Liver (tissue), 9 donors: ENCODE data around the gene KMT2D. TPM values are rescaled to one million over a fixed set of nuclear protein-coding genes. Genes with fewer than 3 reads are reported as not detected.

Source experiments
- DNase-seq: peaks from one replicate; pipeline ENCODE4 v3.0.0-alpha.2; 2017; ENCODE audit warnings: low spot score
- H3K27ac ChIP-seq, 2 donors: one replicate each; pipeline ENCODE4 v1.7.0; 2013; ENCODE audit warnings: inconsistent platforms in 2 of 2, low read length in 2 of 2, control low read depth in 1 of 2, low read depth in 1 of 2, mild to moderate bottlenecking in 1 of 2
- H3K27me3 ChIP-seq, 4 donors: one replicate each; pipeline versions ENCODE4 v1.6.1 to v1.7.0; 2013; ENCODE audit warnings: low read length in 3 of 4, inconsistent platforms in 1 of 4, mild to moderate bottlenecking in 1 of 4, moderate library complexity in 1 of 4; ENCODE audit not compliant: control insufficient read depth in 4 of 4, insufficient read depth in 4 of 4
- H3K36me3 ChIP-seq, 4 donors: one replicate each; pipeline versions ENCODE4 v1.6.1 to v1.7.0; 2013; ENCODE audit warnings: low read length in 3 of 4, mild to moderate bottlenecking in 3 of 4, low read depth in 1 of 4, moderate library complexity in 1 of 4; ENCODE audit not compliant: control insufficient read depth in 4 of 4, insufficient read depth in 3 of 4
- H3K4me1 ChIP-seq, 4 donors: one replicate each; pipeline versions ENCODE4 v1.6.1 to v1.7.0; 2013; ENCODE audit warnings: low read length in 3 of 4, mild to moderate bottlenecking in 3 of 4, moderate library complexity in 1 of 4; ENCODE audit not compliant: control insufficient read depth in 4 of 4, insufficient read depth in 4 of 4
- H3K4me3 ChIP-seq, 3 donors: one replicate each; pipeline versions ENCODE4 v1.6.1 to v1.7.0; 2013; ENCODE audit warnings: low read length in 3 of 3, control low read depth in 1 of 3, low read depth in 1 of 3, mild to moderate bottlenecking in 1 of 3
- H3K9ac ChIP-seq, 2 donors: one replicate each; pipeline ENCODE4 v1.7.0; 2013; ENCODE audit warnings: low read length in 2 of 2, mild to moderate bottlenecking in 2 of 2, moderate library complexity in 2 of 2, control low read depth in 1 of 2, low read depth in 1 of 2
- H3K9me3 ChIP-seq, 4 donors: one replicate each; pipeline versions ENCODE4 v1.6.1 to v1.7.0; 2013; ENCODE audit warnings: low read length in 3 of 4; ENCODE audit not compliant: control insufficient read depth in 4 of 4
- ATF3 ChIP-seq: IDR thresholded peaks from 2 replicates; pipeline ENCODE4 v1.6.1; 2016; ENCODE audit warnings: antibody characterized with exemption
- EGR1 ChIP-seq, 2 donors: IDR thresholded peaks; 2 replicates each; pipeline ENCODE4 v1.6.1; 2016 to 2018; ENCODE audit warnings: antibody characterized with exemption in 2 of 2, low read depth in 2 of 2
- FOXA1 ChIP-seq: IDR thresholded peaks from 2 replicates; pipeline ENCODE4 v1.6.1; 2016; ENCODE audit warnings: antibody characterized with exemption
- FOXA2 ChIP-seq: IDR thresholded peaks from 2 replicates; pipeline ENCODE4 v1.6.1; 2016; ENCODE audit warnings: antibody characterized with exemption
- GABPA ChIP-seq, 2 donors: IDR thresholded peaks in 1 of 2; conservative IDR thresholded peaks in 1 of 2; 2 replicates each; pipeline ENCODE4 v1.6.1; 2016; ENCODE audit warnings: antibody characterized with exemption in 2 of 2, mild to moderate bottlenecking in 1 of 2, moderate library complexity in 1 of 2
- HNF4A ChIP-seq, 2 donors: conservative IDR thresholded peaks; 2 replicates each; pipeline ENCODE4 v1.6.1; 2016; ENCODE audit warnings: antibody characterized with exemption in 2 of 2, mild to moderate bottlenecking in 2 of 2
- HNF4G ChIP-seq: IDR thresholded peaks from 2 replicates; pipeline ENCODE4 v1.6.1; 2016; ENCODE audit warnings: antibody characterized with exemption
- JUND ChIP-seq, 2 donors: IDR thresholded peaks; 2 replicates each; pipeline ENCODE4 v1.6.1; 2016; ENCODE audit warnings: antibody characterized with exemption in 2 of 2
- NR2F2 ChIP-seq: IDR thresholded peaks from 2 replicates; pipeline ENCODE4 v1.6.1; 2016; ENCODE audit warnings: antibody characterized with exemption
- RAD21 ChIP-seq, 2 donors: IDR thresholded peaks; 2 replicates each; pipeline ENCODE4 v1.6.1; 2016; ENCODE audit warnings: antibody characterized with exemption in 2 of 2, mild to moderate bottlenecking in 2 of 2
- RXRA ChIP-seq, 2 donors: IDR thresholded peaks; 2 replicates each; pipeline ENCODE4 v1.6.1; 2017 to 2018; ENCODE audit warnings: antibody characterized with exemption in 2 of 2, mild to moderate bottlenecking in 1 of 2
- SP1 ChIP-seq: IDR thresholded peaks from 2 replicates; pipeline ENCODE4 v1.6.1; 2018; ENCODE audit warnings: antibody characterized with exemption, mild to moderate bottlenecking
- YY1 ChIP-seq: IDR thresholded peaks from 2 replicates; pipeline ENCODE4 v1.6.1; 2016; ENCODE audit warnings: antibody characterized with exemption, mild to moderate bottlenecking
- ZBTB33 ChIP-seq: IDR thresholded peaks from 2 replicates; pipeline ENCODE4 v1.6.1; 2016; ENCODE audit warnings: antibody characterized with exemption
- WGBS: extraction: QIAGEN DNeasy Blood & Tissue Kit; methylation state at CpG from one replicate; pipeline ENCODE4 v1.1.7; 2013; 5-methylcytosine and 5-hydroxymethylcytosine counted together
- polyA plus RNA-seq, 2 donors: library from polyadenylated mRNA; stranded (reverse) in 1 of 2; unstranded in 1 of 2; fragments of 200-250 nt in 1 of 2; fragments of >200 nt in 1 of 2; fragmentation: Nextera tagmentation in 1 of 2; extraction: Ambion mirVana in 1 of 2; gene quantifications; one replicate each; pipeline versions ENCODE4 v1.2.1 to v1.2.3, GENCODE V29; 2013 to 2015
- total RNA-seq, 2 donors: library from RNA; depleted of rRNA; stranded (reverse); fragments of >200 nt; gene quantifications; one replicate each; pipeline ENCODE4 v1.2.3, GENCODE V29; 2014
- TF ChIP-seq, protein P1 (sequence below): IDR thresholded peaks from 2 replicates; pipeline ENCODE4 v1.6.1; 2016; ENCODE audit warnings: antibody characterized with exemption, mild to moderate bottlenecking
- TF ChIP-seq, protein P2 (sequence below): fragments of 150-350 bp; IDR thresholded peaks from 2 replicates; pipeline ENCODE4 v1.5.1; 2017; ENCODE audit warnings: improper control_type of control experiment, low read depth, low read length; ENCODE audit not compliant: missing input control
- TF ChIP-seq, protein P3 (sequence below): IDR thresholded peaks from 2 replicates; pipeline ENCODE4 v1.6.1; 2016; ENCODE audit warnings: antibody characterized with exemption
- donor health status: healthy.
- donor health status: healthy.
- donor health status: healthy.
- donor health status: healthy.
- donor health status: healthy.

The KMT2D gene
- total and polyA plus RNA-seq, 4 donors, result 4.5 to 53.8 (median 25.0) TPM

GRCh38 chr12:49026101-49026500 lies 34.5 kb downstream of the KMT2D start:
- no peak overlapping the region for H3K4me3 ChIP-seq
- no peak overlapping the region for H3K9ac ChIP-seq
- no peaks in the 10 kb centered on the region for H3K4me1 ChIP-seq
- WGBS, result 98% methylated on average over 21 of the region's 21 CpGs
- no peaks in the 10 kb centered on the region for H3K27me3 ChIP-seq
- no peak for TF ChIP-seq EGR1 (IDR thresholded peaks at IDR 0.05; ENCODE audit: low read depth in 2 of 2)
- no peak for TF ChIP-seq FOXA2
- no peak for TF ChIP-seq GABPA (IDR thresholded peaks at IDR 0.05 in 1 of 2, conservative IDR thresholded peaks at IDR 0.05 in 1 of 2)
- no peak for TF ChIP-seq ATF3
- TF ChIP-seq HNF4G, result no peak
- TF ChIP-seq ZBTB33, result no peak
- TF ChIP-seq YY1, result no peak
- TF ChIP-seq, protein P1, sequence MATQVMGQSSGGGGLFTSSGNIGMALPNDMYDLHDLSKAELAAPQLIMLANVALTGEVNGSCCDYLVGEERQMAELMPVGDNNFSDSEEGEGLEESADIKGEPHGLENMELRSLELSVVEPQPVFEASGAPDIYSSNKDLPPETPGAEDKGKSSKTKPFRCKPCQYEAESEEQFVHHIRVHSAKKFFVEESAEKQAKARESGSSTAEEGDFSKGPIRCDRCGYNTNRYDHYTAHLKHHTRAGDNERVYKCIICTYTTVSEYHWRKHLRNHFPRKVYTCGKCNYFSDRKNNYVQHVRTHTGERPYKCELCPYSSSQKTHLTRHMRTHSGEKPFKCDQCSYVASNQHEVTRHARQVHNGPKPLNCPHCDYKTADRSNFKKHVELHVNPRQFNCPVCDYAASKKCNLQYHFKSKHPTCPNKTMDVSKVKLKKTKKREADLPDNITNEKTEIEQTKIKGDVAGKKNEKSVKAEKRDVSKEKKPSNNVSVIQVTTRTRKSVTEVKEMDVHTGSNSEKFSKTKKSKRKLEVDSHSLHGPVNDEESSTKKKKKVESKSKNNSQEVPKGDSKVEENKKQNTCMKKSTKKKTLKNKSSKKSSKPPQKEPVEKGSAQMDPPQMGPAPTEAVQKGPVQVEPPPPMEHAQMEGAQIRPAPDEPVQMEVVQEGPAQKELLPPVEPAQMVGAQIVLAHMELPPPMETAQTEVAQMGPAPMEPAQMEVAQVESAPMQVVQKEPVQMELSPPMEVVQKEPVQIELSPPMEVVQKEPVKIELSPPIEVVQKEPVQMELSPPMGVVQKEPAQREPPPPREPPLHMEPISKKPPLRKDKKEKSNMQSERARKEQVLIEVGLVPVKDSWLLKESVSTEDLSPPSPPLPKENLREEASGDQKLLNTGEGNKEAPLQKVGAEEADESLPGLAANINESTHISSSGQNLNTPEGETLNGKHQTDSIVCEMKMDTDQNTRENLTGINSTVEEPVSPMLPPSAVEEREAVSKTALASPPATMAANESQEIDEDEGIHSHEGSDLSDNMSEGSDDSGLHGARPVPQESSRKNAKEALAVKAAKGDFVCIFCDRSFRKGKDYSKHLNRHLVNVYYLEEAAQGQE, result no peak
- TF ChIP-seq RAD21 (IDR thresholded peaks at IDR 0.05), result no peak
- TF ChIP-seq HNF4A (conservative IDR thresholded peaks at IDR 0.05), result no peak
- TF ChIP-seq, protein P2, sequence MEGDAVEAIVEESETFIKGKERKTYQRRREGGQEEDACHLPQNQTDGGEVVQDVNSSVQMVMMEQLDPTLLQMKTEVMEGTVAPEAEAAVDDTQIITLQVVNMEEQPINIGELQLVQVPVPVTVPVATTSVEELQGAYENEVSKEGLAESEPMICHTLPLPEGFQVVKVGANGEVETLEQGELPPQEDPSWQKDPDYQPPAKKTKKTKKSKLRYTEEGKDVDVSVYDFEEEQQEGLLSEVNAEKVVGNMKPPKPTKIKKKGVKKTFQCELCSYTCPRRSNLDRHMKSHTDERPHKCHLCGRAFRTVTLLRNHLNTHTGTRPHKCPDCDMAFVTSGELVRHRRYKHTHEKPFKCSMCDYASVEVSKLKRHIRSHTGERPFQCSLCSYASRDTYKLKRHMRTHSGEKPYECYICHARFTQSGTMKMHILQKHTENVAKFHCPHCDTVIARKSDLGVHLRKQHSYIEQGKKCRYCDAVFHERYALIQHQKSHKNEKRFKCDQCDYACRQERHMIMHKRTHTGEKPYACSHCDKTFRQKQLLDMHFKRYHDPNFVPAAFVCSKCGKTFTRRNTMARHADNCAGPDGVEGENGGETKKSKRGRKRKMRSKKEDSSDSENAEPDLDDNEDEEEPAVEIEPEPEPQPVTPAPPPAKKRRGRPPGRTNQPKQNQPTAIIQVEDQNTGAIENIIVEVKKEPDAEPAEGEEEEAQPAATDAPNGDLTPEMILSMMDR, result no peak
- no peak for TF ChIP-seq SP1
- no peak for TF ChIP-seq NR2F2
- TF ChIP-seq FOXA1, result no peak
- TF ChIP-seq, protein P3, sequence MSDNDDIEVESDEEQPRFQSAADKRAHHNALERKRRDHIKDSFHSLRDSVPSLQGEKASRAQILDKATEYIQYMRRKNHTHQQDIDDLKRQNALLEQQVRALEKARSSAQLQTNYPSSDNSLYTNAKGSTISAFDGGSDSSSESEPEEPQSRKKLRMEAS, result no peak
- TF ChIP-seq JUND (IDR thresholded peaks at IDR 0.05), result no peak
- no peak overlapping the region for H3K27ac ChIP-seq
- peaks cover 21 to 86% (median 67%) of the 10 kb centered on the region in 4 donors for H3K36me3 ChIP-seq
- DNase-seq, result no peak
- no peaks in the 10 kb centered on the region for H3K9me3 ChIP-seq

GRCh38 chr12:49025463-49025862 lies 35.1 kb downstream of the KMT2D start:
- Histone ChIP-seq H3K9ac (no peak overlapping the region), H3K36me3 (peaks cover 21 to 80% (median 66%) of the 10 kb centered on the region in 4 donors), H3K27me3 (no peaks in the 10 kb centered on the region), H3K9me3 (no peaks in the 10 kb centered on the region), H3K4me1 (no peaks in the 10 kb centered on the region), H3K27ac (no peak overlapping the region), H3K4me3 (no peak overlapping the region)
- 96% methylated on average over 4 of the region's 4 CpGs for WGBS
- no peak for DNase-seq
- TF ChIP-seq, protein P3, result no peak
- TF ChIP-seq ATF3, result no peak
- TF ChIP-seq GABPA (IDR thresholded peaks at IDR 0.05 in 1 of 2, conservative IDR thresholded peaks at IDR 0.05 in 1 of 2), result no peak
- no peak for TF ChIP-seq RXRA (IDR thresholded peaks at IDR 0.05)
- TF ChIP-seq FOXA2, result no peak
- TF ChIP-seq FOXA1, result no peak
- no peak for TF ChIP-seq HNF4A (conservative IDR thresholded peaks at IDR 0.05)
- TF ChIP-seq ZBTB33, result no peak
- TF ChIP-seq YY1, result no peak
- TF ChIP-seq HNF4G, result no peak
- TF ChIP-seq, protein P1, result no peak
